Transverse colon (tissue), 3 donors: ENCODE measurements around the gene ST6GAL1.

Source experiments
- EP300 ChIP-seq: sonication (generic); formaldehyde crosslinking; IDR thresholded peaks from one replicate; pipeline ENCODE4 v1.6.1; 2017; ENCODE audit warnings: antibody characterized with exemption, low read depth
- POLR2A ChIP-seq: fragments of 450-650 bp; IDR thresholded peaks from one replicate; pipeline ENCODE4 v1.6.1; 2016; ENCODE audit warnings: antibody characterized with exemption, mild to moderate bottlenecking, moderate library complexity
- TF ChIP-seq, protein P1 (sequence below), 5 experiments: fragments of 200-600 bp in 3 of 5; fragments of 450-650 bp in 2 of 5; sonication (generic) in 3 of 5; IDR thresholded peaks; 1 replicate in 2 of 5; 2 replicates in 3 of 5; pipeline ENCODE4 v1.5.1; 2016 to 2017; ENCODE audit warnings: antibody characterized with exemption in 5 of 5, inconsistent platforms in 3 of 5, mild to moderate bottlenecking in 2 of 5, moderate library complexity in 1 of 5

DNA sequence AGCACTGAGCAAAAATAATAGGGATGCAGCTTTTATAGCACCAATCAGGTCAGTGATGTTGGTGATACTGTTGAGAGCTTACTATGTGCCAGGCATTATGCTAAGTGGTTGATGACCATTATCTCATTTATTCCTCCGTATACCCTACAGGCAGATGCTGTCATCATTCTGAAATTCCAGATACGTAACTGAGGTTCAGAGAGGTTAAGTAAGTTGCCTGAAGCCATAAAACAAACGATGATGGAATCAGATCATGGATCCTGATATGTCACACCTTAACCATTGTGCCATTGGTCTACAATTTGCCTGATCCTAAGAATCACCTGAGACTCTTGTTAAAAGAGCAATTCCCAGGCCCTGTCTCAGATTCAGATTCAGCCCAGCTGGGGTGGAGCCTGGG is 49.5 kb downstream of the ST6GAL1 start:
- TF ChIP-seq, protein P1, sequence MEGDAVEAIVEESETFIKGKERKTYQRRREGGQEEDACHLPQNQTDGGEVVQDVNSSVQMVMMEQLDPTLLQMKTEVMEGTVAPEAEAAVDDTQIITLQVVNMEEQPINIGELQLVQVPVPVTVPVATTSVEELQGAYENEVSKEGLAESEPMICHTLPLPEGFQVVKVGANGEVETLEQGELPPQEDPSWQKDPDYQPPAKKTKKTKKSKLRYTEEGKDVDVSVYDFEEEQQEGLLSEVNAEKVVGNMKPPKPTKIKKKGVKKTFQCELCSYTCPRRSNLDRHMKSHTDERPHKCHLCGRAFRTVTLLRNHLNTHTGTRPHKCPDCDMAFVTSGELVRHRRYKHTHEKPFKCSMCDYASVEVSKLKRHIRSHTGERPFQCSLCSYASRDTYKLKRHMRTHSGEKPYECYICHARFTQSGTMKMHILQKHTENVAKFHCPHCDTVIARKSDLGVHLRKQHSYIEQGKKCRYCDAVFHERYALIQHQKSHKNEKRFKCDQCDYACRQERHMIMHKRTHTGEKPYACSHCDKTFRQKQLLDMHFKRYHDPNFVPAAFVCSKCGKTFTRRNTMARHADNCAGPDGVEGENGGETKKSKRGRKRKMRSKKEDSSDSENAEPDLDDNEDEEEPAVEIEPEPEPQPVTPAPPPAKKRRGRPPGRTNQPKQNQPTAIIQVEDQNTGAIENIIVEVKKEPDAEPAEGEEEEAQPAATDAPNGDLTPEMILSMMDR (IDR thresholded peaks at IDR 0.05) = no peak
- no peak for TF ChIP-seq EP300
- TF ChIP-seq POLR2A = no peak
